ENCODE data around the gene FGFR4. TPM values are rescaled to one million over a fixed set of nuclear protein-coding genes. Genes with fewer than 3 reads are reported as not detected.

Gene FGFR4
- total and polyA plus RNA-seq, 2 donors from 2014 or later, result 50.2 to 72.6 TPM

- intact Hi-C loops (cut with DNase I), result no loop called here
- peak; percentile 79 to 89 (median 82) for DNase-seq
- H3K36me3 ChIP-seq (ENCODE audit: control insufficient read depth in 2 of 3, insufficient read depth in 3 of 3, low read length in 3 of 3), result no peaks in the 10 kb centered on the region
- TF ChIP-seq, protein P1, sequence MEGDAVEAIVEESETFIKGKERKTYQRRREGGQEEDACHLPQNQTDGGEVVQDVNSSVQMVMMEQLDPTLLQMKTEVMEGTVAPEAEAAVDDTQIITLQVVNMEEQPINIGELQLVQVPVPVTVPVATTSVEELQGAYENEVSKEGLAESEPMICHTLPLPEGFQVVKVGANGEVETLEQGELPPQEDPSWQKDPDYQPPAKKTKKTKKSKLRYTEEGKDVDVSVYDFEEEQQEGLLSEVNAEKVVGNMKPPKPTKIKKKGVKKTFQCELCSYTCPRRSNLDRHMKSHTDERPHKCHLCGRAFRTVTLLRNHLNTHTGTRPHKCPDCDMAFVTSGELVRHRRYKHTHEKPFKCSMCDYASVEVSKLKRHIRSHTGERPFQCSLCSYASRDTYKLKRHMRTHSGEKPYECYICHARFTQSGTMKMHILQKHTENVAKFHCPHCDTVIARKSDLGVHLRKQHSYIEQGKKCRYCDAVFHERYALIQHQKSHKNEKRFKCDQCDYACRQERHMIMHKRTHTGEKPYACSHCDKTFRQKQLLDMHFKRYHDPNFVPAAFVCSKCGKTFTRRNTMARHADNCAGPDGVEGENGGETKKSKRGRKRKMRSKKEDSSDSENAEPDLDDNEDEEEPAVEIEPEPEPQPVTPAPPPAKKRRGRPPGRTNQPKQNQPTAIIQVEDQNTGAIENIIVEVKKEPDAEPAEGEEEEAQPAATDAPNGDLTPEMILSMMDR (IDR thresholded peaks at IDR 0.05; ENCODE audit: borderline replicate concordance, extremely low read depth, insufficient read depth), result no peak
- peak overlapping the region in 1 of 2 donors; percentile 63 for H3K27ac ChIP-seq (ENCODE audit: low read depth in 2 of 2, low read length in 2 of 2)
- H3K4me1 ChIP-seq (ENCODE audit: control insufficient read depth in 2 of 3, insufficient read depth in 2 of 3, low read depth in 1 of 3, low read length in 3 of 3), result peaks cover 0 to 21% (median 4%) of the 10 kb centered on the region in 3 donors
- no peak overlapping the region for H3K4me3 ChIP-seq (ENCODE audit: low read length in 3 of 3)
- no peaks in the 10 kb centered on the region for H3K27me3 ChIP-seq (ENCODE audit: control insufficient read depth, insufficient read depth, low read length)
- no peak for FAIRE-seq
- peak overlapping the region in 1 of 3 donors; percentile 58 for H3K9ac ChIP-seq (ENCODE audit: low read length in 3 of 3)
- H3K9me3 ChIP-seq (ENCODE audit: control insufficient read depth in 2 of 3, insufficient read depth in 1 of 3, low read length in 3 of 3), result no peaks in the 10 kb centered on the region
Measured at GRCh38 chr5:177098470-177099141, 11.9 kb downstream of the FGFR4 start.

DNA sequence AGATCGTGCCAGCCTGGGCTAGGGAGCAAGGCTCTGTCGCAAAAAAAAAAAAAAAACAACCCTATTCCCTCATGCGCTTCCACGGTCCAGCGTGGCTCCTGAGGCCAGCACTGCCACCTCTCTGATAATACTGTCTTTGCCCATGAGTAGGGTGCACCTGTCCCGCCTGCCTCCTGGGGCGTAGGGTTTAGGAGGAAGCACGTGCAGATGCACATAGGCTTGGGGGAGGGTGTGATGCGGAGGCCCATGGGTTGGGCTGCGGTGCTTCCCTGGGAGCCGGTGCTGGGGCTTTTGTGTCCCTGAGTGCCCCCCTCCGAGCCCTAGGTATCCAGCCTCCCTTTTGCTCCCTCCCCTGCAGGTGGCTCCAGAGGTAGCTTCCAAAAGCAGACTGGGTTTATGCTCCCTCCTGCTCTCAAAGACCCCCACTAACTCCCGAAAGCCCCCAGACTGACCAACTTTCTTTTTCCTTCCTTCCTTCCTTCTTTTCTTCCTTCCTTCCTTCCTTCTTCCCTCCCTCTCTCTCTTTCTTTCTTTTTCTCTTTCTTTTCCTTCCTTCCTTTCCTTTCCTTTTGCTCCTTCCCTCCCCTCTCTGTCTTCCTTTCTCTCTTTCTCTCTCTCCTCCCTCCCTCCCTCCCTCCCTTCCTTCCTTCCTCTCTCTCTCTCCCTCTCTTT is 12.8 kb downstream of the FGFR4 start:
- DNase-seq (no peak), FAIRE-seq (no peak)
- no peak overlapping the region for H3K9ac ChIP-seq (ENCODE audit: low read length in 3 of 3)
- H3K4me3 ChIP-seq (ENCODE audit: low read length in 3 of 3), result no peak overlapping the region
- intact Hi-C loops (cut with DNase I), result no loop called here
- no peaks in the 10 kb centered on the region for H3K27me3 ChIP-seq (ENCODE audit: control insufficient read depth, insufficient read depth, low read length)
- no peaks in the 10 kb centered on the region for H3K36me3 ChIP-seq (ENCODE audit: control insufficient read depth in 2 of 3, insufficient read depth in 3 of 3, low read length in 3 of 3)
- H3K27ac ChIP-seq (ENCODE audit: low read depth in 2 of 2, low read length in 2 of 2), result no peak overlapping the region
- TF ChIP-seq, protein P1 (IDR thresholded peaks at IDR 0.05; ENCODE audit: borderline replicate concordance, extremely low read depth, insufficient read depth), result no peak
- H3K9me3 ChIP-seq (ENCODE audit: control insufficient read depth in 2 of 3, insufficient read depth in 1 of 3, low read length in 3 of 3), result no peaks in the 10 kb centered on the region
- H3K4me1 ChIP-seq (ENCODE audit: control insufficient read depth in 2 of 3, insufficient read depth in 2 of 3, low read depth in 1 of 3, low read length in 3 of 3), result peaks cover 0 to 18% (median 0%) of the 10 kb centered on the region in 3 donors

- TF ChIP-seq, protein P1 (IDR thresholded peaks at IDR 0.05; ENCODE audit: borderline replicate concordance, extremely low read depth, insufficient read depth), result no peak
- H3K9me3 ChIP-seq (ENCODE audit: control insufficient read depth in 2 of 3, insufficient read depth in 1 of 3, low read length in 3 of 3), result no peaks in the 10 kb centered on the region
- no peaks in the 10 kb centered on the region for H3K36me3 ChIP-seq (ENCODE audit: control insufficient read depth in 2 of 3, insufficient read depth in 3 of 3, low read length in 3 of 3)
- H3K27me3 ChIP-seq (ENCODE audit: control insufficient read depth, insufficient read depth, low read length), result no peaks in the 10 kb centered on the region
- no peak overlapping the region for H3K27ac ChIP-seq (ENCODE audit: low read depth in 2 of 2, low read length in 2 of 2)
- H3K4me3 ChIP-seq (ENCODE audit: low read length in 3 of 3), result no peak overlapping the region
- intact Hi-C loops (cut with DNase I), result no loop called here
- DNase-seq (no peak), FAIRE-seq (no peak)
- peaks cover 0 to 8% (median 0%) of the 10 kb centered on the region in 3 donors for H3K4me1 ChIP-seq (ENCODE audit: control insufficient read depth in 2 of 3, insufficient read depth in 2 of 3, low read depth in 1 of 3, low read length in 3 of 3)
- no peak overlapping the region for H3K9ac ChIP-seq (ENCODE audit: low read length in 3 of 3)
Measured at GRCh38 chr5:177100714-177101121, 14.0 kb downstream of the FGFR4 start.
